GM13977 (cell line): ENCODE measurements around the gene LENEP.

ENCODE experiments used
- DNase-seq: peaks from one replicate; pipeline ENCODE4 v3.0.0; 2012; ENCODE audit warnings: low spot score
- in situ Hi-C: fragments of 300-500 bp; cut with MboI; formaldehyde crosslinking; loops from one replicate; pipeline ENCODE4 v1.12.0; 2022; ENCODE audit warnings: low sequenced_read_pairs, low pct_unique_long_range_greater_than_20kb, mixed read lengths, inconsistent platforms; ENCODE audit not compliant: unreplicated experiment
- TF ChIP-seq, protein P1 (sequence below): IDR thresholded peaks from 2 replicates; pipeline ENCODE4 v1.5.1; 2012; ENCODE audit warnings: mild to moderate bottlenecking, control low read depth; ENCODE audit not compliant: insufficient read depth; ENCODE audit errors: extremely low read depth, missing control alignments

LENEP gene

GRCh38 chr1:155029513-155030242, 36.3 kb downstream of the LENEP start:
- DNase-seq, result no peak
- TF ChIP-seq, protein P1, sequence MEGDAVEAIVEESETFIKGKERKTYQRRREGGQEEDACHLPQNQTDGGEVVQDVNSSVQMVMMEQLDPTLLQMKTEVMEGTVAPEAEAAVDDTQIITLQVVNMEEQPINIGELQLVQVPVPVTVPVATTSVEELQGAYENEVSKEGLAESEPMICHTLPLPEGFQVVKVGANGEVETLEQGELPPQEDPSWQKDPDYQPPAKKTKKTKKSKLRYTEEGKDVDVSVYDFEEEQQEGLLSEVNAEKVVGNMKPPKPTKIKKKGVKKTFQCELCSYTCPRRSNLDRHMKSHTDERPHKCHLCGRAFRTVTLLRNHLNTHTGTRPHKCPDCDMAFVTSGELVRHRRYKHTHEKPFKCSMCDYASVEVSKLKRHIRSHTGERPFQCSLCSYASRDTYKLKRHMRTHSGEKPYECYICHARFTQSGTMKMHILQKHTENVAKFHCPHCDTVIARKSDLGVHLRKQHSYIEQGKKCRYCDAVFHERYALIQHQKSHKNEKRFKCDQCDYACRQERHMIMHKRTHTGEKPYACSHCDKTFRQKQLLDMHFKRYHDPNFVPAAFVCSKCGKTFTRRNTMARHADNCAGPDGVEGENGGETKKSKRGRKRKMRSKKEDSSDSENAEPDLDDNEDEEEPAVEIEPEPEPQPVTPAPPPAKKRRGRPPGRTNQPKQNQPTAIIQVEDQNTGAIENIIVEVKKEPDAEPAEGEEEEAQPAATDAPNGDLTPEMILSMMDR, result no peak
- in situ Hi-C loops, result no loop called here

DNA sequence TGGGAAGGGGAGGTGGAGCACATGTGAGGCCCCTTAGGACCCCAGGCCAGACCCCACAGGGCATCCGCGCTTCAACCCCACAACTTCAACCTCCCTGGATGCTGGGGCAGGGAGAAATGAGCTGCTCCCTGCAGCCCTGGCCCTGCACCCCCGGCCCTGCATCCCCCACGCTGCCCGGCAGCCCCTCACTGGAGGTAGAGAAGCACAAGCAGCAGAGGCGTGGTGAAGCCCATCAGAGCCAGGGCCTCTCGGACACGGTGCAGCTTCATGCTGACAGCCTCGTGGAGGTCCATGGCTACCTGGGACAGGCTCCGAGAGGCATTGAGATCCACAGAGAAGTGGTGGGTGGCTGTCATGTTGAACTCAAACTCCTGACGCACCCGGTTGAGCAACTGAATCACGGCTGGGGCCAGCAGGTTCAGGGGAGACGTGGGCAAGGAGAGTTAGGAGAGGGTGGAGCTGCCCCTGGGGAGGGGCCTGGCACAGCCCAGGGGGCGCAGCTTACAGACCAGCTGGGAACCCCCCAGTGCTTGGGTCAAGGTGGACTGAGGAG, 36.9 kb downstream of the LENEP start:
- in situ Hi-C loops, result no loop called here
- no peak for DNase-seq
- TF ChIP-seq, protein P1, result no peak

DNA sequence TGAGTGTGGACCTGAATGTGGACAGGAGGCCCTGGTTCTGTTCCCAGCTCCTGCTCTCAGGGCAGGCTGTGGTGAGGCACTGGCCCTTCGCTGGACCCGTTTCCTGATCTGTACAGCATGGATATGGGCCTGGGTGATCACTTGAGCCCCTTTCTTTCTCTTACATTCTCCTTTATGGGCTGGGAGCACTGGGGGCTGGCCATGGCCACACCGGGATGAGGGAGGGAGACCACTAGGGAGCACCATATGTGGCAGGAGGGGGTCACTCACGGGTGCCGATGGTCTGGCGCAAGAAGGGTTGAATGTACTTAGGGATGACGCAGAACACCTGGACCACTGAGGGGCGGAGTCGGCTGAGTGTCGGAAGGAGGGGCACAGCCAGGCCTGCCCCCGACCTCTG, 37.5 kb downstream of the LENEP start:
- in situ Hi-C loops, result no loop called here
- TF ChIP-seq, protein P1, result no peak
- no peak for DNase-seq

DNA sequence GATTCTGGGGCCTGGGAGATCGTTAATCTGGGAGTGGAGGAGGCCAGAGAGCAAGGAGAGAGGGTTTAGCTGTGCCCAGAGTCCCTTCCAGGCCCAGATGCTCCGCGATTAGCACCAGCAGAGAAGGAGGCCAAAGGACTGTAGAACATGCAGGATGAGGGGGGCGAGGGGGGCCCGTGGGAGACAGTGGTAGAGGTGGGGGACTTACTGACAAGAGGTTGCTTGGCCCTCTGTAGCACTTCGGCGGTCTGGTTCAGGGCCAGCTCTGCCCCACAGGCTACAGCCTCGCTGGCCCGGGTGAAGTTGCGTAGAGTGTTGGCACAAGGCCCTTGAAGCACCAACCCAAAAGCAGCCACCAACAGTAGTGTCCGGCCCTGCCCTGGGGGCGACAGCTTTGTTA, 39.5 kb downstream of the LENEP start:
- no peak for DNase-seq
- TF ChIP-seq, protein P1, result no peak
- in situ Hi-C loops, result no loop called here

DNA sequence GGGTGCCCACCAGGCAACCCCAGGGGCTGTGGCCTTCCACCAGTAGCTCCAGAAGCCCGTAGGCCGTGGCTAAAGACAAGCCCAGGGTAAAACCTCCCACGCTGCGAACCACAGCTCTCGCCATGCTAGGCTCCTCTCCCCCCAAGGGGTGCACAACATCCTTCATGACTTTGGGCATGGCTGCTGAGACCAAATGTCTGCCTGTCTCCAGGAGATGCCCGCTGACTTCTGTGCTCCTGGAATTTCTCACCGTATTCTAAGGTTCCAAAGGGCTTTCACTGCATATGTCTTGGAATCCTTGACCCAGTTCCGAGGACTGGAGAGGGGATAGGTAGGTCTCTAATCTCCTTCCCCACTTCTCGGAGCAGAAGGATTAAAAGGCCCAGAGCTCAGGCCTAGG, 40.1 kb downstream of the LENEP start, which contains the start of the genes DCST1 and DCST2:
Gene DCST1 (plus strand): TSS at position 301 of the 400 bp plus-strand sequence. CDS start 213 bp downstream, outside the sequence.
Gene DCST2 (minus strand): TSS at position 258 of the 400 bp plus-strand sequence. CDS start 80 bp downstream, at position 178.
- no peak for DNase-seq
- in situ Hi-C loops, result no loop called here
- TF ChIP-seq, protein P1, result no peak

DNA sequence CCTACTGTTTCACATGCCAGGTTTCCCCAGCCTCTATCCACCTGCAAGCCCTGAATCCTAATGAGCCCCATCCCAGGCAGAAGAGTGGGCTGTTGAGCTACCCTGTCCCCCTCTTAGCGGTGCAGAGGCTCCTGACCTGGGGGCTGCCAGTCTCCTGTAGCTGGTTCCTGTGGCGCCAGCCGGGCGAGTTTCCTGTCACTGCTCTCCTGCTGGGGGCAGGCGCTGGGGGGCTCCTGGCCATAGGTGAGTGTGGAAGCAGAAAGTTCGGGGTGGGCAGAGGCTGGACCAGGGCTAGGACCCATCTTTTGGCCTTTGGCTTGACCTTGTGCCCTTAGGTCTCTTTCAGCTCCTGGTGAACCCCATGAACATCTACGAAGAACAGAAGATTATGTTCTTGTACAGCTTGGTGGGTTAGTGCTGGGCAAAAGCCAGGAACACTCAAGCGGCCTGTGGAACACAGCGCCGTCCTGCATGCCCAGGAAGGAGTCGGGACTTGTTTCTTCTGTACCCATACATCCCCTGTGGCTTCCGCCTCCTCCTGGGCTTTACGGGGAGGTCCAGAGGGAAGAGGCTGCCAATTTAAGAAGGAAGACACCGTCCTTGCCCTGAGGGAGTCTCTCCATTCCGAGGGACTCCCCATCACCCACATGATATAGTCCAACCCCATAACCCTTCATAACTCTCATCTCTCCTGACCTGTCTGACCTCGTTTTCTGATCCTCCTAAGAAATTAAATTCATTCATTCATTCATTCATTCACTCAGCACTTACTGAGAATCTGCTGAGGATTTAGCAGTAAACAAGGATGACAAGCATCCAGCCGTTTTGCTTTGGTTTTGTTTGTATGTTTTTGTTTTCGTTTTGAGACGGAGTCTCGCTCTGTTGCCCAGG, 41.2 kb downstream of the LENEP start:
- in situ Hi-C loops, result no loop called here
- TF ChIP-seq, protein P1, result no peak
- no peak for DNase-seq
